Adrenal gland (tissue), 5 donors: ENCODE measurements around the gene PPFIA2.

ENCODE experiments used
- CTCF ChIP-seq, 6 experiments: fragments of 450-650 bp in 4 of 6; fragments of 200-600 bp in 2 of 6; sonication (generic) in 1 of 6; IDR thresholded peaks; 1 replicate in 5 of 6; 2 replicates in 1 of 6; pipeline versions ENCODE4 v1.5.1 to v1.8.0; 2016 to 2021; ENCODE audit warnings: antibody characterized with exemption in 6 of 6, mild to moderate bottlenecking in 2 of 6, moderate library complexity in 1 of 6
- POLR2A ChIP-seq, 2 donors: fragments of 450-650 bp; IDR thresholded peaks; one replicate each; pipeline ENCODE4 v1.6.1; 2017; ENCODE audit warnings: antibody characterized with exemption in 2 of 2, mild to moderate bottlenecking in 2 of 2, moderate library complexity in 1 of 2
- donor health status: DM: no; HTN: no; CAD: no.

GRCh38 chr12:81274637-81275529 lies 484.3 kb downstream of the PPFIA2 start:
- TF ChIP-seq CTCF (IDR thresholded peaks at IDR 0.05) (no peak), POLR2A (IDR thresholded peaks at IDR 0.05) (no peak)
